ENCODE results near the gene RAB11FIP5.

Gene RAB11FIP5

DNA sequence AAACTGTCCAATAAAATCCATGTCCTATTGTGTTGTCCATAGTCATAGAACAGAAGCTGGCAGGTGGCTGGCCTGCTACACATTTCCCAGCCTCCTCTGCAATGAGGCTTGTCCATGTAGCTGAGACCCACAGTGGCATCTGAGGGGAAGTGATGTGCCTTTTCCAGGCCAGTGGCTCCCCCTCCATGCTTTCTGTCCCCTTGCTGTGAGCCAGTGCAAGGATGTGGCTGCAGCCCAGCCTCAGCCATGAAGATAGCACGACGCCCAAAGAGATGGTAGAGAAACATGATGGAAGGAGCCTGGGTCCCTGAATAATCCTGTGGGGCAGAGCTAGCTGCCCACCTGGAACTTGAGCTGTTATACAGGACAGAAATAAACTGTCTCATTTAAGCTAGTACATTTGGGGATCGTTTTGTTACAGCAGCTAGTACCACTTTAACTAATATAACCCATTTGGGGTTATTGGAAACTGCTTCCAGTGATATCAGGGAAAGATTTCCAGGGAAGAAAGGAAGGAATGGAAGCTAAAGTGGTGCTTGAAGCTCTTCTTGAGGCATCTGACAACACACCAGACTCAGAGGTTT is 81.6 kb downstream of the RAB11FIP5 start:
- DNase-seq = no peak

DNA sequence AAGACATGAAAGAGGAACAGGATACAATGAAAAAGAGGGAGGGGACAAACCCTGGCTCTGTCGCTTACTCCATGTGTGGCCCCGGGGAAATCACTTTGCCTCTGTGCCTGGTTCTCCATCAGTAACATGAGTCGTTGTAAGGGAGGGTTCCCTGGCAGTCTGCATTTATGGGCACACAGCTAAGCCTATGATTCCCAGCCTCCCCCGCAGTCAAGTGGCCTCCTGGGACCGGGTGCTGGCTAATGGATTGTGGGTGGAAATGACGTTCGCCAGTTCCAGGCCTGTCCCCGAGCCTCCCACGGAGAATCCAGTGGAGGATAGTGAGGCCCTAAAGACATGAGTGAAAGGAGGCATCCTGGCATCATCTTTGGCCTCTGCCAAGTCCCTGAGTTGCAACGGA is 83.9 kb downstream of the RAB11FIP5 start:
- no peak for DNase-seq

DNA sequence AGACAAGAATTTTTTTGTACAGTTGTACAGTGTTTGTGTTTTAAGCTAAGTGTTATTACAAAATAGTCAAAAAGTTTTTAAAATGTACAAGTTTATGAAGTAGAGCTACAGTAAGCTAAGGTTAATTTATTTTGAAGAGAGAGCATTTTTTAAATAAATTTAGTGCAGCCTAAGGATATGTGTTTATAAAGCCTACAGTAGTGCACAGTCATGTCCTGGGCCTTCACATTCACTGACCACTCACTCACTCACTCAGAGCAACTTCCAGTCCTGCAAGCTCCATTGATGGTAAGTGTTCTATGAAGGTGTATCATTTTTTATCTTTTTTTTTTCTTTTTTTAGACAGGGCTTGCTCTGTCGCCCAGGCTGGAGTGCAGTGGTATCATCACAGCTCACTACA is 85.4 kb downstream of the RAB11FIP5 start:
- DNase-seq = no peak

GRCh38 chr2:73023497-73023896 is 89.3 kb downstream of the RAB11FIP5 start:
- DNase-seq = no peak
